NCI-H1092 treated with DMSO at 0.1 percent for 48 hours (cell line): ENCODE data around the gene CEBPE.

Experiments
- DNase-seq: peaks from one replicate; lab custom pipeline; 2025; lab: John Stamatoyannopoulos, UW

The CEBPE gene

GRCh38 chr14:23118506-23119362 lies at the start of gene CEBPE:
Gene CEBPE, minus strand, starts transcription at chr14:23119255. Its CDS starts 164 bp downstream, at chr14:23119091.
- no peak for DNase-seq

GRCh38 chr14:23168246-23168645 lies 49.2 kb upstream of the CEBPE start:
- no peak for DNase-seq

- DNase-seq: no peak
Observed at GRCh38 chr14:23167116-23167847, 48.2 kb upstream of the CEBPE start.

- no peak for DNase-seq
Observed at GRCh38 chr14:23164949-23165348, 45.9 kb upstream of the CEBPE start.

- DNase-seq: no peak
Observed at GRCh38 chr14:23164250-23164649, 45.2 kb upstream of the CEBPE start.

- no peak for DNase-seq
Observed at GRCh38 chr14:23163830-23164229, 44.8 kb upstream of the CEBPE start.

GRCh38 chr14:23162800-23163199 lies 43.7 kb upstream of the CEBPE start:
- DNase-seq: no peak

GRCh38 chr14:23162005-23162404 lies 43.0 kb upstream of the CEBPE start:
- DNase-seq: no peak

GRCh38 chr14:23160924-23161522 lies 42.0 kb upstream of the CEBPE start:
- DNase-seq: no peak

- no peak for DNase-seq
Observed at GRCh38 chr14:23159532-23159931, 40.5 kb upstream of the CEBPE start.

GRCh38 chr14:23158779-23159178 lies 39.7 kb upstream of the CEBPE start:
- no peak for DNase-seq

- DNase-seq: no peak
Observed at GRCh38 chr14:23154964-23155587, 36.0 kb upstream of the CEBPE start.

- DNase-seq: no peak
Observed at GRCh38 chr14:23153851-23154796, 35.1 kb upstream of the CEBPE start.

GRCh38 chr14:23151342-23151741 lies 32.3 kb upstream of the CEBPE start:
- no peak for DNase-seq

GRCh38 chr14:23149745-23150144 lies 30.7 kb upstream of the CEBPE start:
- no peak for DNase-seq

GRCh38 chr14:23148591-23149249 lies 29.7 kb upstream of the CEBPE start:
- no peak for DNase-seq

GRCh38 chr14:23147676-23148075 lies 28.6 kb upstream of the CEBPE start:
- no peak for DNase-seq

GRCh38 chr14:23146980-23147379 lies 27.9 kb upstream of the CEBPE start:
- DNase-seq: no peak

- DNase-seq: no peak
Observed at GRCh38 chr14:23146351-23146910, 27.4 kb upstream of the CEBPE start.

GRCh38 chr14:23145794-23146350 lies 26.8 kb upstream of the CEBPE start:
- no peak for DNase-seq
